ENCODE results near the gene CD160.

GRCh38 chr1:145702052-145702451 is 17.2 kb upstream of the CD160 start:
- TF ChIP-seq POLR2AphosphoS5 (IDR thresholded peaks at IDR 0.05; ENCODE audit: borderline replicate concordance, low read depth, low read length) (no peak), EZH2 (IDR thresholded peaks at IDR 0.05) (no peak), FOXP2 (optimal IDR thresholded peaks at IDR 0.05; ENCODE audit: control extremely low read depth, extremely low read length, insufficient read depth) (no peak)
